ENCODE results near the gene CHN1. TPM values are rescaled to one million over a fixed set of nuclear protein-coding genes. Genes with fewer than 3 reads are reported as not detected.

CHN1 gene
- total RNA-seq, 1 experiment from 2014 or later: 0.41 TPM

DNA sequence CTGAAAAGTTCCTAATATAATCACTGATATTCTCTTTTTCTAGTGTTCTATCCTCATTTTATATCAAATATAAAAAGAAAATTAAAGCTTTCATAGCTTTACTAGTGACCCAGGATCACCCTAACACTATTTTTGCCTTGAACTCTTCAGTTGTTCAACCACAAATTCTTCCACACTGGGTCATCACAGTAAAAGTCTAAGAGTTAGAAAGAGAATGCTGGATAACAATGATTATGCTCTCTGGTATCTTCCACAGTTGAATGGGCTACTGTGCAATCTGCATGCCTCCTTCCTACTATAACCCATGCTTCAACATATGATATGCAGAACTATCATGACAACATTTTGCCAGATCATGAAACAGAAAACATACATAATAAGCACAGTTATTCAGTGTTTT lies 32.3 kb downstream of the CHN1 start:
- no peak overlapping the region for H3K4me3 Mint-ChIP-seq (ENCODE audit: unreplicated experiment)
- TF ChIP-seq, protein P1, sequence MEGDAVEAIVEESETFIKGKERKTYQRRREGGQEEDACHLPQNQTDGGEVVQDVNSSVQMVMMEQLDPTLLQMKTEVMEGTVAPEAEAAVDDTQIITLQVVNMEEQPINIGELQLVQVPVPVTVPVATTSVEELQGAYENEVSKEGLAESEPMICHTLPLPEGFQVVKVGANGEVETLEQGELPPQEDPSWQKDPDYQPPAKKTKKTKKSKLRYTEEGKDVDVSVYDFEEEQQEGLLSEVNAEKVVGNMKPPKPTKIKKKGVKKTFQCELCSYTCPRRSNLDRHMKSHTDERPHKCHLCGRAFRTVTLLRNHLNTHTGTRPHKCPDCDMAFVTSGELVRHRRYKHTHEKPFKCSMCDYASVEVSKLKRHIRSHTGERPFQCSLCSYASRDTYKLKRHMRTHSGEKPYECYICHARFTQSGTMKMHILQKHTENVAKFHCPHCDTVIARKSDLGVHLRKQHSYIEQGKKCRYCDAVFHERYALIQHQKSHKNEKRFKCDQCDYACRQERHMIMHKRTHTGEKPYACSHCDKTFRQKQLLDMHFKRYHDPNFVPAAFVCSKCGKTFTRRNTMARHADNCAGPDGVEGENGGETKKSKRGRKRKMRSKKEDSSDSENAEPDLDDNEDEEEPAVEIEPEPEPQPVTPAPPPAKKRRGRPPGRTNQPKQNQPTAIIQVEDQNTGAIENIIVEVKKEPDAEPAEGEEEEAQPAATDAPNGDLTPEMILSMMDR (IDR thresholded peaks at IDR 0.05; ENCODE audit: insufficient read depth in 1 of 2, low read depth in 1 of 2, low read length in 1 of 2, severe bottlenecking in 1 of 2, unreplicated experiment in 1 of 2): no peak
- Histone ChIP-seq H3K9me3 (no peaks in the 10 kb centered on the region), H3K4me3 (ENCODE audit: low read depth, low read length) (no peak overlapping the region), H3K27me3 (replicated peaks; ENCODE audit: control insufficient read depth, insufficient read depth, low read length) (no peaks in the 10 kb centered on the region; the same call in 1 of the 2 replicates), H3K36me3 (ENCODE audit: control insufficient read depth, insufficient read depth, low read length) (no peaks in the 10 kb centered on the region), H3K4me1 (no peaks in the 10 kb centered on the region)
- H3K27me3 Mint-ChIP-seq (ENCODE audit: insufficient read depth, unreplicated experiment): peaks cover 19% of the 10 kb centered on the region
- intact Hi-C loops (cut with micrococcal nuclease; ENCODE audit: unreplicated experiment): no loop called here
- ChIA-PET POLR2A (no interaction called here), CTCF (no interaction called here)
- DNase-seq: no peak
- no peaks in the 10 kb centered on the region for H3K36me3 Mint-ChIP-seq (ENCODE audit: insufficient read depth, unreplicated experiment)
- no TSS peak for BruUV-seq (replicated peaks)
- no peaks in the 10 kb centered on the region for H3K9me3 Mint-ChIP-seq (ENCODE audit: unreplicated experiment)
- H3K27ac Mint-ChIP-seq (ENCODE audit: unreplicated experiment): no peak overlapping the region
- peaks cover 6% of the 10 kb centered on the region for H3K4me1 Mint-ChIP-seq (ENCODE audit: low read depth, unreplicated experiment)

DNA sequence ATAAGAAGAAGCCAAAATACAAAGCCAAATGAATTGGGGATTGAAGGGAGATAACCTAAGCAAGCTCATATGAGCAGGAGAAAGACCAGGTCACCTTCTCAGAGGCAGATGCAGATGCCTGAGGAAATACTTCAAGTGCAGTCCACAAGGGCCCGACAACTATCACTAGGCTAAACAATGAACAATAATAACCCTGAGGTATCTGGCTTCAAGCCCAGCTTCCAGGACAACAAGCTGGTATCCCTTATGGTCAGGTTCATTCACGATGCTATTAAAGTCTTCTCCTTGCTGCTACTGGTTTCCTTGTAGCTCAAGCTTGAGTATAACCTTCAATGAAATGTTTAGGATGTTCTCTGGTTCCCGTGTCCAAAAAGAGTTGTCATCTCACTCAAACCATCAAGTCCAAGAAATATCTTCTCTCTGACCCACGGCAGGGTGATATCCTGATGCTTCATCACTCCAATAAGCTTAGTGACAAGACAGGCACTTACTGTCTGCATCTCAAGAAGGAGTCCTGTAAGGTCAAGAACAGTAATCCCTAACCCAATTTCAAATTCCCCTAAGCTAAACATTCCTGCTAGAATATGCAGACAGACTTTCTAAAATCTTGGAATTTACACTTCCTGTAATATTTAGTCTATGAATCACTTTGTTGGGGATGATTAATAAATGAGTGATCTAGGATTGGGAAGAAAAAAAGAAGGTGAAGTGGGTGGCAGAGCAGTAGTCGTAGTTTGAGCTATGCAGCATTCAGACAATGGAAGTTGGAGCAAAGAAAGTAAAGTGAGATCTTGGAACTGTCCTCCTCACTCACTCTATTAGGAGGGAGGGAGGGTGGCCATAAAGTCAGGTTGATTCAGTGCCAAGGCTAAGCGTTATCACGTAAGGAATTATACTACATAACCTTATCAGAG lies 33.1 kb downstream of the CHN1 start:
- no TSS peak for BruUV-seq (replicated peaks)
- no peak overlapping the region for H3K4me3 ChIP-seq (ENCODE audit: low read depth, low read length)
- Mint-ChIP-seq H3K9me3 (ENCODE audit: unreplicated experiment) (no peaks in the 10 kb centered on the region), H3K4me1 (ENCODE audit: low read depth, unreplicated experiment) (peaks cover 6% of the 10 kb centered on the region), H3K27me3 (ENCODE audit: insufficient read depth, unreplicated experiment) (peaks cover 19% of the 10 kb centered on the region), H3K4me3 (ENCODE audit: unreplicated experiment) (no peak overlapping the region), H3K36me3 (ENCODE audit: insufficient read depth, unreplicated experiment) (no peaks in the 10 kb centered on the region), H3K27ac (ENCODE audit: unreplicated experiment) (no peak overlapping the region)
- no peaks in the 10 kb centered on the region for H3K9me3 ChIP-seq
- no peak for DNase-seq
- intact Hi-C loops (cut with micrococcal nuclease; ENCODE audit: unreplicated experiment): no loop called here
- ChIA-PET POLR2A (no interaction called here), CTCF (no interaction called here)
- no peaks in the 10 kb centered on the region for H3K4me1 ChIP-seq
- TF ChIP-seq, protein P1 (IDR thresholded peaks at IDR 0.05; ENCODE audit: insufficient read depth in 1 of 2, low read depth in 1 of 2, low read length in 1 of 2, severe bottlenecking in 1 of 2, unreplicated experiment in 1 of 2): no peak
- no peaks in the 10 kb centered on the region; the same call in 1 of the 2 replicates for H3K27me3 ChIP-seq (replicated peaks; ENCODE audit: control insufficient read depth, insufficient read depth, low read length)
- no peaks in the 10 kb centered on the region for H3K36me3 ChIP-seq (ENCODE audit: control insufficient read depth, insufficient read depth, low read length)

DNA sequence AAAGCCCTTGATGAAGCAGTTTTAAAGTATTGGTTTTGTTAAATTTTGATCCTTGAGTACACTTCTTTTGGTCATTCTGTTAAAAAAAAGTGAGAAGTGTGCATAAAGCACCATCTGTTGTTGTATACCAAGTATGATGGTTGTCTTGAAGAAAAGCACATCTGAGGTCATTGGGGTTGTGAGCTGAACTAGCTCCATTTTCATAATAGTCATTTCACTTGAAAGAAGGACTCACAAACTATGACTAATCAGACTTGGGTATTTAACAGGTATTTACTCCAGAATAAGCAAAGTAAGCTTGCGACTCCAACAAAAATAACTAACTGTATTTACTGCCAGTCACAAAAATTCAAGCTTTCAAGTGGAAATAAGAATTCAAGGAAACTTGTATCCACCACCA lies 35.1 kb downstream of the CHN1 start:
- BruUV-seq (replicated peaks): no TSS peak
- H3K4me1 Mint-ChIP-seq (ENCODE audit: low read depth, unreplicated experiment): peaks cover 6% of the 10 kb centered on the region
- no peak overlapping the region for H3K4me3 Mint-ChIP-seq (ENCODE audit: unreplicated experiment)
- no peaks in the 10 kb centered on the region for H3K36me3 Mint-ChIP-seq (ENCODE audit: insufficient read depth, unreplicated experiment)
- no peaks in the 10 kb centered on the region for H3K36me3 ChIP-seq (ENCODE audit: control insufficient read depth, insufficient read depth, low read length)
- no peaks in the 10 kb centered on the region for H3K9me3 Mint-ChIP-seq (ENCODE audit: unreplicated experiment)
- DNase-seq: no peak
- POLR2A ChIA-PET: no interaction called here
- H3K27me3 Mint-ChIP-seq (ENCODE audit: insufficient read depth, unreplicated experiment): peaks cover 18% of the 10 kb centered on the region
- H3K4me3 ChIP-seq (ENCODE audit: low read depth, low read length): no peak overlapping the region
- H3K9me3 ChIP-seq: no peaks in the 10 kb centered on the region
- H3K27me3 ChIP-seq (replicated peaks; ENCODE audit: control insufficient read depth, insufficient read depth, low read length): no peaks in the 10 kb centered on the region; the same call in 1 of the 2 replicates
- intact Hi-C loops (cut with micrococcal nuclease; ENCODE audit: unreplicated experiment): no loop called here
- no peaks in the 10 kb centered on the region for H3K4me1 ChIP-seq
- TF ChIP-seq, protein P1 (IDR thresholded peaks at IDR 0.05; ENCODE audit: insufficient read depth in 1 of 2, low read depth in 1 of 2, low read length in 1 of 2, severe bottlenecking in 1 of 2, unreplicated experiment in 1 of 2): no peak
- CTCF ChIA-PET: no interaction called here
- H3K27ac Mint-ChIP-seq (ENCODE audit: unreplicated experiment): no peak overlapping the region
